ENCODE results near the gene CIITA.

GRCh38 chr16:10919003-10919351 lies 42.0 kb downstream of the CIITA start:
- TF ChIP-seq POLR2A (IDR thresholded peaks at IDR 0.05) (no peak), CTCF (IDR thresholded peaks at IDR 0.05) (peak in 1 of 6 experiments; percentile 31)

All from adrenal gland (tissue), 5 donors.